K562 (cell line): ENCODE measurements around the gene SLFNL1. TPM values are rescaled to one million over a fixed set of nuclear protein-coding genes. Genes with fewer than 3 reads are reported as not detected.

Experiments used
- CSDE1 ChIP-seq, 2 experiments: fragments of 450-650 bp; IDR thresholded peaks; 2 replicates each; pipeline ENCODE4 v1.6.1; 2016; ENCODE audit warnings: mild to moderate bottlenecking in 1 of 2
- E2F6 ChIP-seq, 2 experiments: IDR thresholded peaks; 2 replicates each; pipeline ENCODE4 v1.6.1; 2011; ENCODE audit warnings: borderline replicate concordance in 1 of 2, control low read depth in 1 of 2, low read depth in 1 of 2, low read length in 1 of 2, mild to moderate bottlenecking in 1 of 2, mixed read lengths in 1 of 2, moderate library complexity in 1 of 2; ENCODE audit not compliant: insufficient read depth in 1 of 2, insufficient read length in 1 of 2, poor library complexity in 1 of 2, severe bottlenecking in 1 of 2; ENCODE audit errors: extremely low read depth in 1 of 2
- ETS1 ChIP-seq: conservative IDR thresholded peaks from 2 replicates; pipeline ENCODE4 v1.6.1; 2011; ENCODE audit warnings: low read depth, mild to moderate bottlenecking, low read length; ENCODE audit not compliant: control insufficient read depth
- LARP7 ChIP-seq: fragments of 450-650 bp; IDR thresholded peaks from 2 replicates; pipeline ENCODE4 v1.6.1; 2016
- LCOR ChIP-seq: sonication (generic); formaldehyde crosslinking; IDR thresholded peaks from 2 replicates; pipeline ENCODE4 v1.8.0; 2022; ENCODE audit warnings: mild to moderate bottlenecking, missing genetic modification reagents
- MITF ChIP-seq: IDR thresholded peaks from 2 replicates; pipeline ENCODE4 v1.6.1; 2014; ENCODE audit warnings: antibody characterized with exemption
- NCOR1 ChIP-seq: fragments of 450-650 bp; IDR thresholded peaks from 2 replicates; pipeline ENCODE4 v1.6.1; 2016; ENCODE audit warnings: mild to moderate bottlenecking, moderate library complexity
- SIN3B ChIP-seq: fragments of 450-650 bp; IDR thresholded peaks from 2 replicates; pipeline ENCODE4 v1.6.1; 2017; ENCODE audit warnings: low read depth, mild to moderate bottlenecking, moderate library complexity
- TAF15 ChIP-seq: fragments of 200-400 bp; formaldehyde crosslinking; IDR thresholded peaks from 2 replicates; pipeline ENCODE4 v1.6.1; 2017; ENCODE audit warnings: mild to moderate bottlenecking, low read depth, low read length, moderate library complexity
- TCFL5 ChIP-seq: fragments of 250-450 bp; sonication (Bioruptor Pico); conservative IDR thresholded peaks from 2 replicates; pipeline ENCODE4 v1.6.1; 2021; ENCODE audit warnings: mild to moderate bottlenecking, moderate library complexity, matching md5 sums
- ZBTB1 ChIP-seq: sonication (generic); formaldehyde crosslinking; IDR thresholded peaks from 2 replicates; pipeline ENCODE4 v1.8.1; 2023; ENCODE audit warnings: missing genetic modification reagents, low read depth, mild to moderate bottlenecking, borderline replicate concordance
- ZHX1 ChIP-seq: fragments of 150-350 bp; conservative IDR thresholded peaks from 2 replicates; pipeline ENCODE4 v1.6.1; 2014; ENCODE audit warnings: low read length
- ZNF24 ChIP-seq: fragments of 450-650 bp; IDR thresholded peaks from 2 replicates; pipeline ENCODE4 v1.6.1; 2016
- ZNF280B ChIP-seq: fragments of 250-450 bp; sonication (Bioruptor Pico); IDR thresholded peaks from 2 replicates; pipeline ENCODE4 v1.5.1; 2021; ENCODE audit warnings: mild to moderate bottlenecking
- ZNF395 ChIP-seq: fragments of 200-800 bp; sonication (Bioruptor generic); IDR thresholded peaks from 2 replicates; pipeline ENCODE4 v1.6.1; 2017; ENCODE audit warnings: missing genetic modification characterization, missing compliant biosample characterization
- ZNF785 ChIP-seq: fragments of 250-450 bp; sonication (Bioruptor Pico); IDR thresholded peaks from 2 replicates; pipeline ENCODE4 v1.4.0; 2020; ENCODE audit warnings: mild to moderate bottlenecking
- ZSCAN29 ChIP-seq: fragments of 450-650 bp; IDR thresholded peaks from 2 replicates; pipeline ENCODE4 v1.6.1; 2017
- polyA plus RNA-seq, 8 experiments: library from polyadenylated mRNA; depleted of rRNA in 4 of 8; stranded (reverse) in 5 of 8; unstranded in 3 of 8; fragments of >200 nt; fragmentation: Nextera tagmentation in 2 of 8; fragmentation: Illumina TruSeq in 1 of 8; extraction: Ambion mirVana in 2 of 8; extraction: Trizol in 1 of 8; gene quantifications; 2 replicates each; pipeline versions ENCODE4 v1.2.1 to v1.2.3, GENCODE V29; 2011 to 2014; ENCODE audit warnings: inconsistent platforms in 1 of 8, missing spikeins in 1 of 8
- total RNA-seq, 7 experiments: library from RNA; depleted of rRNA in 6 of 7; stranded (reverse); fragments of >200 nt in 6 of 7; fragmentation: Illumina TruSeq in 2 of 7; extraction: Trizol in 2 of 7; gene quantifications; 2 replicates each; pipeline versions ENCODE4 v1.2.1 to v1.2.3, GENCODE V29; 2011 to 2021; ENCODE audit warnings: low replicate concordance in 1 of 7

SLFNL1 gene
- total and polyA plus RNA-seq, 9 of the 15 experiments (the other 6 are each of a cell fraction or from before 2014, with no cell fraction given): 0.05 to 0.14 (median 0.06) TPM; not detected in 5

GRCh38 chr1:40980453-40981121, 40.9 kb downstream of the SLFNL1 start (continued):
- TF ChIP-seq ZBTB1 (CRISPR knock-in tag) (no peak), TAF15 (no peak), LARP7 (0 out of 2 replicates have a peak, but pooled peaks have one; percentile 46), E2F6 (IDR thresholded peaks at IDR 0.05; ENCODE audit: borderline replicate concordance in 1 of 2, extremely low read depth in 1 of 2, insufficient read depth in 1 of 2, insufficient read length in 1 of 2, low read depth in 1 of 2, low read length in 1 of 2, poor library complexity in 1 of 2, severe bottlenecking in 1 of 2) (no peak), ZNF395 (no peak), MITF (no peak), ZNF280B (CRISPR knock-in tag) (no peak), SIN3B (no peak), ZNF24 (no peak), ZHX1 (no peak), ZNF785 (CRISPR knock-in tag) (no peak), CSDE1 (IDR thresholded peaks at IDR 0.05) (no peak), NCOR1 (no peak), LCOR (CRISPR knock-in tag) (no peak; the same call in 1 of the 2 replicates), ZSCAN29 (no peak), TCFL5 (CRISPR knock-in tag) (no peak), ETS1 (no peak)
